GM12878 (cell line): Measurements from ENCODE around the gene ACVR1. TPM values are rescaled to one million over a fixed set of nuclear protein-coding genes. Genes with fewer than 3 reads are reported as not detected.

Source experiments
- ATAC-seq: fragments of 200-7000 bp; cut with Tn5 transposase; 3 replicates; pipeline ENCODE4 v1.9.1; 2020; ENCODE audit warnings: mild to moderate bottlenecking, moderate library complexity
- BruUV-seq: library from RNA; stranded (reverse); fragments of 400-500 nt; replicated peaks from 2 replicates; lab custom pipeline; 2021; lab: Mats Ljungman, UMichigan
- CTCF ChIA-PET: fragments of 300-600 bp; sonication (Branson Sonifier 250); formaldehyde crosslinking; extraction: SDS; loops from one replicate; lab custom pipeline; 2021; ENCODE audit warnings: inconsistent platforms; lab: Yijun Ruan, JAX
- POLR2A ChIA-PET: fragments of 350-600 bp; formaldehyde crosslinking; extraction: SDS; loops from one replicate; lab custom pipeline; 2021; ENCODE audit warnings: inconsistent platforms; lab: Charles Lee
- RAD21 ChIA-PET: fragments of 300-600 bp; sonication (Branson Sonifier 250); formaldehyde crosslinking; loops from one replicate; lab custom pipeline; 2023; ENCODE audit warnings: antibody characterized with exemption; ENCODE audit not compliant: unreplicated experiment; lab: Charles Lee
- SMC1A ChIA-PET: fragments of 300-600 bp; sonication (Branson Sonifier 250); formaldehyde crosslinking; loops from one replicate; lab custom pipeline; 2023; ENCODE audit not compliant: unreplicated experiment, uncharacterized antibody; lab: Charles Lee
- DNase-seq: peaks from one replicate; pipeline ENCODE4 v3.0.0-alpha.2; 2011; ENCODE audit warnings: low read depth, low spot score
- FAIRE-seq: peaks from 3 replicates; lab custom pipeline; 2011; peaks lifted over from hg19 to GRCh38; lab: Jason Lieb, UNC
- H2AFZ ChIP-seq: 2 replicates; pipeline ENCODE4 v1.6.0; 2011; ENCODE audit warnings: low read depth, low read length, control low read depth; ENCODE audit not compliant: control insufficient read depth
- H3K27ac ChIP-seq: 2 replicates; pipeline ENCODE4 v1.5.1; 2011; ENCODE audit warnings: control low read depth; ENCODE audit not compliant: control insufficient read depth, insufficient read depth
- H3K27me3 ChIP-seq, 2 experiments: replicated peaks in 1 of 2; 2 replicates each; pipeline versions ENCODE4 v1.6.0 to v1.6.1; 2011; ENCODE audit warnings: low read length in 1 of 2; ENCODE audit not compliant: control insufficient read depth in 2 of 2, insufficient read depth in 2 of 2
- H3K36me3 ChIP-seq, 2 experiments: 2 replicates each; pipeline ENCODE4 v1.5.1; 2011; ENCODE audit warnings: low read length in 1 of 2; ENCODE audit not compliant: control insufficient read depth in 2 of 2, insufficient read depth in 2 of 2
- H3K4me1 ChIP-seq: 2 replicates; pipeline ENCODE4 v1.6.1; 2011; ENCODE audit warnings: mild to moderate bottlenecking, low read length, moderate library complexity, mixed read lengths; ENCODE audit not compliant: control insufficient read depth, insufficient read depth
- H3K4me2 ChIP-seq: 2 replicates; pipeline ENCODE4 v1.6.0; 2011; ENCODE audit warnings: control low read depth; ENCODE audit not compliant: control insufficient read depth, insufficient read depth
- H3K4me3 ChIP-seq: fragments of 200-600 bp; sonication (generic); 2 replicates; pipeline ENCODE4 v1.5.1; 2016
- H3K79me2 ChIP-seq: 2 replicates; pipeline ENCODE4 v1.6.0; 2011; ENCODE audit warnings: low read length; ENCODE audit not compliant: control insufficient read depth, insufficient read depth
- H3K9ac ChIP-seq: 2 replicates; pipeline ENCODE4 v1.8.0; 2011; ENCODE audit warnings: low read length, control low read depth, mixed read lengths; ENCODE audit not compliant: control insufficient read depth, insufficient read depth
- H3K9me3 ChIP-seq: replicated peaks from 3 replicates; pipeline ENCODE4 v1.5.1; 2011; ENCODE audit warnings: mild to moderate bottlenecking, low read length; ENCODE audit not compliant: control insufficient read depth, insufficient read depth
- H4K20me1 ChIP-seq: 2 replicates; pipeline ENCODE4 v1.6.0; 2011; ENCODE audit not compliant: control insufficient read depth, insufficient read depth
- CHD2 ChIP-seq: IDR thresholded peaks from 2 replicates; pipeline ENCODE4 v1.6.1; 2011; ENCODE audit warnings: low read depth, low read length, improper control_type of control experiment, borderline replicate concordance
- EED ChIP-seq: sonication (generic); IDR thresholded peaks from 2 replicates; pipeline ENCODE4 v1.6.1; 2016; ENCODE audit warnings: antibody characterized with exemption, low read depth
- FOXK2 ChIP-seq: fragments of 450-650 bp; IDR thresholded peaks from 2 replicates; pipeline ENCODE4 v1.6.1; 2017; ENCODE audit warnings: mild to moderate bottlenecking, moderate library complexity
- MEF2B ChIP-seq: fragments of 450-650 bp; IDR thresholded peaks from 2 replicates; pipeline ENCODE4 v1.6.1; 2018; ENCODE audit warnings: mild to moderate bottlenecking, moderate library complexity; ENCODE audit not compliant: partially characterized antibody, poor library complexity, severe bottlenecking
- MXI1 ChIP-seq: fragments of 150-350 bp; IDR thresholded peaks from 2 replicates; pipeline ENCODE4 v1.6.1; 2011; ENCODE audit warnings: low read depth, mild to moderate bottlenecking, inconsistent platforms, low read length, improper control_type of control experiment
- NBN ChIP-seq: fragments of 450-650 bp; IDR thresholded peaks from 2 replicates; pipeline ENCODE4 v1.6.1; 2016
- NFIC ChIP-seq: IDR thresholded peaks from 2 replicates; pipeline ENCODE4 v1.6.1; 2012; ENCODE audit warnings: low read depth, mild to moderate bottlenecking, inconsistent platforms, low read length, moderate library complexity
- POLR2A ChIP-seq: IDR thresholded peaks from 2 replicates; pipeline ENCODE4 v1.6.1; 2011; ENCODE audit warnings: low read depth, mild to moderate bottlenecking, low read length
- POU2F2 ChIP-seq: IDR thresholded peaks from 3 replicates; pipeline ENCODE4 v1.6.1; 2011; ENCODE audit warnings: low read depth, mild to moderate bottlenecking, low read length, borderline replicate concordance
- PRDM15 ChIP-seq: fragments of 450-650 bp; formaldehyde crosslinking; IDR thresholded peaks from 2 replicates; pipeline ENCODE4 v1.4.0; 2020; ENCODE audit warnings: mild to moderate bottlenecking, moderate library complexity
- RUNX3 ChIP-seq: IDR thresholded peaks from 2 replicates; pipeline ENCODE4 v1.6.1; 2012; ENCODE audit warnings: low read length, inconsistent platforms
- SRF ChIP-seq, 2 experiments: IDR thresholded peaks; 2 replicates each; pipeline ENCODE4 v1.6.1; 2011; ENCODE audit warnings: low read depth in 2 of 2, low read length in 2 of 2, mild to moderate bottlenecking in 1 of 2, moderate library complexity in 1 of 2
- STAT3 ChIP-seq: IDR thresholded peaks from 2 replicates; pipeline ENCODE4 v1.6.1; 2011; ENCODE audit warnings: low read depth, low read length, improper control_type of control experiment
- TARDBP ChIP-seq: IDR thresholded peaks from 2 replicates; pipeline ENCODE4 v1.6.1; 2016; ENCODE audit warnings: borderline replicate concordance
- ZNF384 ChIP-seq: IDR thresholded peaks from 2 replicates; pipeline ENCODE4 v1.6.1; 2012; ENCODE audit warnings: low read depth, mild to moderate bottlenecking, low read length, improper control_type of control experiment, borderline replicate concordance
- WGBS: methylation state at CpG from one replicate; pipeline ENCODE4 v1.1.6; 2016; ENCODE audit warnings: low lambda C conversion rate; ENCODE audit not compliant: insufficient replicate concordance, insufficient coverage; ENCODE audit errors: missing lambda C conversion rate; 5-methylcytosine and 5-hydroxymethylcytosine counted together
- in situ Hi-C: fragments of 300-500 bp; cut with MboI; formaldehyde crosslinking; loops from 9 replicates; pipeline ENCODE4 v1.14.3; 2018; ENCODE audit warnings: mixed read lengths
- intact Hi-C: fragments of 100-400 bp; cut with micrococcal nuclease; formaldehyde crosslinking; loops from one replicate; pipeline ENCODE4 v1.14.2; 2022; ENCODE audit not compliant: unreplicated experiment
- polyA plus RNA-seq, 11 experiments: library from polyadenylated mRNA; depleted of rRNA in 4 of 11; unstranded in 6 of 11; stranded (reverse) in 5 of 11; fragments of >200 nt; fragmentation: Nextera tagmentation in 4 of 11; fragmentation: Illumina TruSeq in 1 of 11; extraction: Ambion mirVana in 4 of 11; extraction: Trizol in 1 of 11; gene quantifications; 1 replicate in 1 of 11; 2 replicates in 10 of 11; pipeline versions ENCODE4 v1.2.1 to v1.2.3, GENCODE V29; 2011 to 2016; ENCODE audit warnings: inconsistent platforms in 2 of 11, missing spikeins in 2 of 11, low read depth in 1 of 11
- total RNA-seq, 4 experiments: library from RNA; depleted of rRNA in 3 of 4; stranded (reverse); fragments of >200 nt in 3 of 4; fragmentation: Illumina TruSeq in 1 of 4; extraction: Trizol in 1 of 4; gene quantifications; 2 replicates each; pipeline versions ENCODE4 v1.2.1 to v1.2.3, GENCODE V29; 2013 to 2021
- TF ChIP-seq, protein P1 (sequence below): fragments of 450-650 bp; IDR thresholded peaks from 2 replicates; pipeline ENCODE4 v1.6.1; 2017; ENCODE audit warnings: mild to moderate bottlenecking, moderate library complexity

Gene ACVR1
- total and polyA plus RNA-seq, 10 of the 15 experiments (the other 5 are each of a cell fraction or from before 2014, with no cell fraction given) = 0.06 to 0.24 (median 0.14) TPM; not detected in 4

DNA sequence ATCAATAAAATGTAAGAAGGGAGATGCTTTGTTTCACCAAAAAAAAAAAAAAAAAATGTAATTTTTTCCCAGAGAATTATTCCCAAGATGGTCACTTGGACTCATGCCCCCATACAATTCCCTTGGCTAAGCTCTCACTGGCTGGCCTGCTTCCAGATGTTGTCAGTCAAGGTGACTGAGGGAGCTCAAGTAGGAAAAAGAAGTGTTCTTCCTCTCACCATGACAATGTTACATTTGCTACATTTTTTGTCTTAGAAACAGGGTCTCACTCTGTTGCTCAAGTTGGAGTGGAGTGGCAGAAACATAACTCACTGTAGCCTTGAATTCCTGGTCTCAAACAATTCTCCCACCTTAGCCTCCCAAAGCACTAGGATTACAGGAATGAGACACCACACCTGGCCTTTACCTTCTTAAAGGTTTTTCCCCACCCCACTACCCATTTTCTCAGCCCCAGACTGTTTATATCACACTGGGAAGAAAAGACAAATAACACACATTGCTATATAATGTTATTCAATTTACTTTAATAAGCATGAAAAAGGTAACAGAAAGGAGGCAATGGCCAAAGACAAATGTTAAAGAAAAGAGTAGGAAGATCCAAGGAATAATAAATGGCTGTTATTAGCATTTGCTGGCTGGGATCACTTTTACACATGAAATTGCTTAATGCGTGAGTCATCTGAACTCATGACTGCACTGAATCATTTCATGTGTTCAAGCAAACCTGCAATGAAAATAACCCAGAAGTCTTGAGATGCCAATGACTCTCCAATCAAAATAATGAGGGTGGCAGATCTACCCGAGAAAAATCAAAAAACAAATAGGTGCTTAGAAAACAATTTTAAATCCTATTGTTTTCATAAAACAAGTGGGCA, 45.2 kb downstream of the ACVR1 start:
- POLR2A ChIA-PET = no interaction called here
- ATAC-seq (no peak), FAIRE-seq (no peak), DNase-seq (no peak)
- no TSS peak for BruUV-seq
- RAD21 ChIA-PET = no interaction called here
- CTCF ChIA-PET = interaction anchor here (0.6 to 0.7 kb wide), 2 partner anchors 182 to 544 kb away, joined by 4 read pairs; no protein-coding TSS in a partner anchor
- Histone ChIP-seq H4K20me1 (no peaks in the 10 kb centered on the region), H3K4me2 (no peak overlapping the region), H3K79me2 (no peaks in the 10 kb centered on the region), H3K27ac (no peak overlapping the region), H3K9me3 (no peaks in the 10 kb centered on the region), H3K4me1 (no peaks in the 10 kb centered on the region), H3K9ac (no peak overlapping the region), H3K36me3 (no peaks in the 10 kb centered on the region), H3K4me3 (no peak overlapping the region), H2AFZ (no peak overlapping the region), H3K27me3 (no peaks in the 10 kb centered on the region; a peak in 1 of 4 replicates)
- TF ChIP-seq ZNF384 = no peak
- TF ChIP-seq FOXK2 = no peak
- no peak for TF ChIP-seq POLR2A
- no peak for TF ChIP-seq POU2F2
- no peak for TF ChIP-seq MXI1
- TF ChIP-seq EED = no peak
- TF ChIP-seq STAT3 = no peak
- no peak for TF ChIP-seq NBN
- TF ChIP-seq, protein P1, sequence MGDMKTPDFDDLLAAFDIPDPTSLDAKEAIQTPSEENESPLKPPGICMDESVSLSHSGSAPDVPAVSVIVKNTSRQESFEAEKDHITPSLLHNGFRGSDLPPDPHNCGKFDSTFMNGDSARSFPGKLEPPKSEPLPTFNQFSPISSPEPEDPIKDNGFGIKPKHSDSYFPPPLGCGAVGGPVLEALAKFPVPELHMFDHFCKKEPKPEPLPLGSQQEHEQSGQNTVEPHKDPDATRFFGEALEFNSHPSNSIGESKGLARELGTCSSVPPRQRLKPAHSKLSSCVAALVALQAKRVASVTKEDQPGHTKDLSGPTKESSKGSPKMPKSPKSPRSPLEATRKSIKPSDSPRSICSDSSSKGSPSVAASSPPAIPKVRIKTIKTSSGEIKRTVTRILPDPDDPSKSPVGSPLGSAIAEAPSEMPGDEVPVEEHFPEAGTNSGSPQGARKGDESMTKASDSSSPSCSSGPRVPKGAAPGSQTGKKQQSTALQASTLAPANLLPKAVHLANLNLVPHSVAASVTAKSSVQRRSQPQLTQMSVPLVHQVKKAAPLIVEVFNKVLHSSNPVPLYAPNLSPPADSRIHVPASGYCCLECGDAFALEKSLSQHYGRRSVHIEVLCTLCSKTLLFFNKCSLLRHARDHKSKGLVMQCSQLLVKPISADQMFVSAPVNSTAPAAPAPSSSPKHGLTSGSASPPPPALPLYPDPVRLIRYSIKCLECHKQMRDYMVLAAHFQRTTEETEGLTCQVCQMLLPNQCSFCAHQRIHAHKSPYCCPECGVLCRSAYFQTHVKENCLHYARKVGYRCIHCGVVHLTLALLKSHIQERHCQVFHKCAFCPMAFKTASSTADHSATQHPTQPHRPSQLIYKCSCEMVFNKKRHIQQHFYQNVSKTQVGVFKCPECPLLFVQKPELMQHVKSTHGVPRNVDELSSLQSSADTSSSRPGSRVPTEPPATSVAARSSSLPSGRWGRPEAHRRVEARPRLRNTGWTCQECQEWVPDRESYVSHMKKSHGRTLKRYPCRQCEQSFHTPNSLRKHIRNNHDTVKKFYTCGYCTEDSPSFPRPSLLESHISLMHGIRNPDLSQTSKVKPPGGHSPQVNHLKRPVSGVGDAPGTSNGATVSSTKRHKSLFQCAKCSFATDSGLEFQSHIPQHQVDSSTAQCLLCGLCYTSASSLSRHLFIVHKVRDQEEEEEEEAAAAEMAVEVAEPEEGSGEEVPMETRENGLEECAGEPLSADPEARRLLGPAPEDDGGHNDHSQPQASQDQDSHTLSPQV = no peak
- TF ChIP-seq PRDM15 (CRISPR knock-in tag) = no peak
- no peak for TF ChIP-seq CHD2
- TF ChIP-seq RUNX3 = no peak
- no peak for TF ChIP-seq SRF (IDR thresholded peaks at IDR 0.05; ENCODE audit: low read depth in 2 of 2, low read length in 2 of 2)
- no peak for TF ChIP-seq MEF2B
- no peak for TF ChIP-seq TARDBP
- no peak for TF ChIP-seq NFIC
- in situ Hi-C loops (no loop called here), intact Hi-C loops (no loop called here)
- WGBS = 73% methylated on average over 2 of the region's 2 CpGs
- SMC1A ChIA-PET = interaction anchor here (0.6 to 0.7 kb wide), 2 partner anchors 324 to 423 kb away, joined by 3 read pairs; no protein-coding TSS in a partner anchor
